ENCODE measurements around the gene TDRD9. TPM values are rescaled to one million over a fixed set of nuclear protein-coding genes. Genes with fewer than 3 reads are reported as not detected.

Gene TDRD9
- total RNA-seq, 1 donor from 2014 or later = 0.96 TPM

- no peak for DNase-seq (ENCODE audit: low spot score)
Observed at GRCh38 chr14:104023325-104024055, 95.2 kb downstream of the TDRD9 start.

GRCh38 chr14:104025534-104025933 lies 97.3 kb downstream of the TDRD9 start:
- DNase-seq (ENCODE audit: low spot score) = no peak

- no peak for DNase-seq (ENCODE audit: low spot score)
Observed at GRCh38 chr14:104026024-104026423, 97.8 kb downstream of the TDRD9 start.

- no peak for DNase-seq (ENCODE audit: low spot score)
Observed at GRCh38 chr14:104030958-104031357, 102.7 kb downstream of the TDRD9 start.

GRCh38 chr14:104031384-104031783 lies 103.1 kb downstream of the TDRD9 start:
- DNase-seq (ENCODE audit: low spot score) = no peak

- peak; percentile 48 for DNase-seq (ENCODE audit: low spot score)
Observed at GRCh38 chr14:104034976-104035699, 106.9 kb downstream of the TDRD9 start.

- DNase-seq (ENCODE audit: low spot score) = no peak
Observed at GRCh38 chr14:104036212-104036611, 108.0 kb downstream of the TDRD9 start.

GRCh38 chr14:104037074-104037473 lies 108.8 kb downstream of the TDRD9 start:
- no peak for DNase-seq (ENCODE audit: low spot score)

GRCh38 chr14:104037903-104038302 lies 109.6 kb downstream of the TDRD9 start:
- no peak for DNase-seq (ENCODE audit: low spot score)

- no peak for DNase-seq (ENCODE audit: low spot score)
Observed at GRCh38 chr14:104039214-104039613, 111.0 kb downstream of the TDRD9 start.

GRCh38 chr14:104040539-104040938 lies 112.3 kb downstream of the TDRD9 start:
- DNase-seq (ENCODE audit: low spot score) = no peak

- no peak for DNase-seq (ENCODE audit: low spot score)
Observed at GRCh38 chr14:104041430-104042104, 113.3 kb downstream of the TDRD9 start.

GRCh38 chr14:104044016-104044415 lies 115.8 kb downstream of the TDRD9 start:
- DNase-seq (ENCODE audit: low spot score) = no peak

GRCh38 chr14:104047761-104048160 lies 119.5 kb downstream of the TDRD9 start:
- DNase-seq (ENCODE audit: low spot score) = no peak

- peak; percentile 84 for DNase-seq (ENCODE audit: low spot score)
Observed at GRCh38 chr14:104048758-104049507, 120.7 kb downstream of the TDRD9 start.

- DNase-seq (ENCODE audit: low spot score) = no peak
Observed at GRCh38 chr14:104049576-104050240, 121.5 kb downstream of the TDRD9 start.

GRCh38 chr14:104051092-104051813 lies 123.0 kb downstream of the TDRD9 start:
- no peak for DNase-seq (ENCODE audit: low spot score)

- no peak for DNase-seq (ENCODE audit: low spot score)
Observed at GRCh38 chr14:104054222-104054905, 126.1 kb downstream of the TDRD9 start.

- no peak for DNase-seq (ENCODE audit: low spot score)
Observed at GRCh38 chr14:104062281-104062680, 134.0 kb downstream of the TDRD9 start.

GRCh38 chr14:104064003-104064402 lies 135.7 kb downstream of the TDRD9 start:
- DNase-seq (ENCODE audit: low spot score) = no peak
